ENCODE data around the gene MYOG. TPM values are rescaled to one million over a fixed set of nuclear protein-coding genes. Genes with fewer than 3 reads are reported as not detected.

Gene MYOG
- total and polyA plus RNA-seq, 2 of the 4 experiments (the other 2 are of a cell fraction) = not detected

- dilution Hi-C loops (cut with HindIII; ENCODE audit: low sequenced_read_pairs, unreplicated experiment) (no loop called here), in situ Hi-C loops (cut with MboI; ENCODE audit: low sequenced_read_pairs) (no loop called here), intact Hi-C loops (cut with micrococcal nuclease) (no loop called here)
- Histone ChIP-seq H4K8ac (ENCODE audit: low read depth in 2 of 2, low read length in 2 of 2) (no peak overlapping the region), H2AK5ac (ENCODE audit: low read depth, low read length) (no peak overlapping the region), H3K27ac (ENCODE audit: insufficient read depth, low read length) (no peak overlapping the region), H2AFZ (replicated peaks; ENCODE audit: low read length, poor library complexity) (no peak overlapping the region), H4K91ac (ENCODE audit: insufficient read depth, low read depth, low read length) (no peak overlapping the region), H3K14ac (replicated peaks; ENCODE audit: low read depth, low read length) (no peak overlapping the region), H4K20me1 (ENCODE audit: insufficient read depth, low read length) (no peaks in the 10 kb centered on the region), H3K4ac (ENCODE audit: low read depth, low read length) (no peak overlapping the region), H3K56ac (ENCODE audit: extremely low read depth, insufficient read depth, low read length) (no peak overlapping the region), H2BK15ac (ENCODE audit: low read depth, low read length) (no peak overlapping the region), H3K4me2 (ENCODE audit: low read depth, low read length) (no peak overlapping the region), H3K18ac (ENCODE audit: low read depth, low read length) (no peak overlapping the region), H3K36me3 (ENCODE audit: control insufficient read depth, insufficient read depth, low read length) (peaks cover 19% of the 10 kb centered on the region), H3K23ac (ENCODE audit: low read depth, low read length) (no peak overlapping the region), H4K5ac (ENCODE audit: low read depth, low read length) (no peak overlapping the region), H3K4me3 (ENCODE audit: insufficient read depth, low read depth, low read length) (no peak overlapping the region), H3K9me1 (ENCODE audit: insufficient read depth, low read length) (no peaks in the 10 kb centered on the region), H3K4me1 (ENCODE audit: control insufficient read depth, insufficient read depth, low read length) (peaks cover 3% of the 10 kb centered on the region; the same call in 1 of the 2 replicates), H2BK120ac (ENCODE audit: low read depth, low read length) (no peak overlapping the region), H2BK5ac (ENCODE audit: low read depth, low read length, poor library complexity, severe bottlenecking) (no peak overlapping the region), H2AK9ac (replicated peaks; ENCODE audit: low read depth, low read length, poor library complexity) (no peak overlapping the region), H3K9ac (ENCODE audit: low read depth, low read length) (no peak overlapping the region), H3K9me3 (ENCODE audit: control insufficient read depth, insufficient read depth, low read length) (no peaks in the 10 kb centered on the region), H3K27me3 (ENCODE audit: control insufficient read depth, insufficient read depth, low read length) (peaks cover 3% of the 10 kb centered on the region; the same call in 1 of the 2 replicates), H3K79me1 (ENCODE audit: low read depth in 1 of 2, low read length in 2 of 2) (no peaks in the 10 kb centered on the region), H2BK20ac (ENCODE audit: low read depth, low read length) (no peak overlapping the region)
- POLR2A ChIA-PET (ENCODE audit: unreplicated experiment) = no interaction called here
- 100% methylated on average over 1 of the region's 7 CpGs; no CpG with 5 or more reads in 1 of the 2 experiments for WGBS, 2 experiments (ENCODE audit: extremely low coverage in 2 of 2, insufficient read length in 1 of 2)
- no peak for DNase-seq
- CTCF ChIA-PET = interaction anchor here (0.9 kb wide), 1 partner anchor 150 kb away, joined by 3 read pairs; no protein-coding TSS in a partner anchor
- BruUV-seq (replicated peaks) = no TSS peak
- ATAC-seq (ENCODE audit: low read depth) = no peak
- TF ChIP-seq POLR2A (IDR thresholded peaks at IDR 0.05; ENCODE audit: low read depth, low read length) = no peak
- no peak for TF ChIP-seq CEBPB (IDR thresholded peaks at IDR 0.05; ENCODE audit: low read depth, low read length)
- no peak for TF ChIP-seq RFX5 (IDR thresholded peaks at IDR 0.05; ENCODE audit: low read depth, low read length)
- no peak for TF ChIP-seq SMC3 (IDR thresholded peaks at IDR 0.05; ENCODE audit: low read depth, low read length)
- no peak for TF ChIP-seq MXI1 (IDR thresholded peaks at IDR 0.05; ENCODE audit: borderline replicate concordance, low read depth, low read length)
Observed at GRCh38 chr1:203056012-203056411, 29.8 kb downstream of the MYOG start.

Data from IMR-90 (cell line).